Tibial nerve (tissue), 4 donors: ENCODE results near the gene GSN.

Experiments used
- CTCF ChIP-seq, 5 experiments: fragments of 200-600 bp in 3 of 5; fragments of 450-650 bp in 2 of 5; sonication (generic) in 3 of 5; IDR thresholded peaks; one replicate each; pipeline ENCODE4 v1.5.1; 2016 to 2019; ENCODE audit warnings: antibody characterized with exemption in 5 of 5, mild to moderate bottlenecking in 3 of 5, moderate library complexity in 2 of 5
- EP300 ChIP-seq, 2 donors: sonication (generic); formaldehyde crosslinking; IDR thresholded peaks; one replicate each; pipeline ENCODE4 v1.6.1; 2017; ENCODE audit warnings: antibody characterized with exemption in 2 of 2, mild to moderate bottlenecking in 1 of 2
- POLR2A ChIP-seq, 2 donors: fragments of 450-650 bp; IDR thresholded peaks; one replicate each; pipeline ENCODE4 v1.6.1; 2017; ENCODE audit warnings: antibody characterized with exemption in 2 of 2, mild to moderate bottlenecking in 2 of 2, moderate library complexity in 2 of 2

- TF ChIP-seq CTCF (IDR thresholded peaks at IDR 0.05) (no peak), POLR2A (IDR thresholded peaks at IDR 0.05) (no peak), EP300 (IDR thresholded peaks at IDR 0.05) (no peak)
These were observed 104.5 kb downstream of the GSN start for GRCh38 chr9:121372239-121373010.
